Esophagus muscularis mucosa (tissue), 3 donors: Measurements from ENCODE around the gene MYEF2.

Experiments used
- POLR2A ChIP-seq: fragments of 450-650 bp; IDR thresholded peaks from one replicate; pipeline ENCODE4 v1.6.1; 2017; ENCODE audit warnings: antibody characterized with exemption, moderate library complexity, mild to moderate bottlenecking, low read depth
- POLR2AphosphoS5 ChIP-seq, 2 donors: sonication (generic); formaldehyde crosslinking; IDR thresholded peaks; one replicate each; pipeline ENCODE4 v1.6.1; 2017; ENCODE audit warnings: antibody characterized with exemption in 2 of 2
- TF ChIP-seq, protein P1 (sequence below), 3 experiments: fragments of 200-600 bp in 2 of 3; fragments of 450-650 bp in 1 of 3; sonication (generic) in 2 of 3; IDR thresholded peaks; one replicate each; pipeline ENCODE4 v1.5.1; 2017 to 2019; ENCODE audit warnings: antibody characterized with exemption in 3 of 3, mild to moderate bottlenecking in 2 of 3, moderate library complexity in 1 of 3

- TF ChIP-seq POLR2AphosphoS5 (IDR thresholded peaks at IDR 0.05) (no peak), POLR2A (no peak)
- TF ChIP-seq, protein P1, sequence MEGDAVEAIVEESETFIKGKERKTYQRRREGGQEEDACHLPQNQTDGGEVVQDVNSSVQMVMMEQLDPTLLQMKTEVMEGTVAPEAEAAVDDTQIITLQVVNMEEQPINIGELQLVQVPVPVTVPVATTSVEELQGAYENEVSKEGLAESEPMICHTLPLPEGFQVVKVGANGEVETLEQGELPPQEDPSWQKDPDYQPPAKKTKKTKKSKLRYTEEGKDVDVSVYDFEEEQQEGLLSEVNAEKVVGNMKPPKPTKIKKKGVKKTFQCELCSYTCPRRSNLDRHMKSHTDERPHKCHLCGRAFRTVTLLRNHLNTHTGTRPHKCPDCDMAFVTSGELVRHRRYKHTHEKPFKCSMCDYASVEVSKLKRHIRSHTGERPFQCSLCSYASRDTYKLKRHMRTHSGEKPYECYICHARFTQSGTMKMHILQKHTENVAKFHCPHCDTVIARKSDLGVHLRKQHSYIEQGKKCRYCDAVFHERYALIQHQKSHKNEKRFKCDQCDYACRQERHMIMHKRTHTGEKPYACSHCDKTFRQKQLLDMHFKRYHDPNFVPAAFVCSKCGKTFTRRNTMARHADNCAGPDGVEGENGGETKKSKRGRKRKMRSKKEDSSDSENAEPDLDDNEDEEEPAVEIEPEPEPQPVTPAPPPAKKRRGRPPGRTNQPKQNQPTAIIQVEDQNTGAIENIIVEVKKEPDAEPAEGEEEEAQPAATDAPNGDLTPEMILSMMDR (IDR thresholded peaks at IDR 0.05) = no peak
These were observed 56.2 kb downstream of the MYEF2 start for GRCh38 chr15:48121849-48122248.
